RPMI7951 (cell line): Measurements from ENCODE around the gene MN1. TPM values are rescaled to one million over a fixed set of nuclear protein-coding genes. Genes with fewer than 3 reads are reported as not detected.

Experiments
- DNase-seq: peaks from one replicate; pipeline ENCODE4 v3.0.0-alpha.2; 2012; ENCODE audit warnings: low read depth
- total RNA-seq: library from RNA; depleted of rRNA; stranded (reverse); fragments of >200 nt; shearing (Covaris generic); gene quantifications from 2 replicates; pipeline ENCODE4 v1.2.3, GENCODE V29; 2014; rRNA removed

The MN1 gene
- total RNA-seq = 1.5 and 1.7 TPM in 2 replicates

DNA sequence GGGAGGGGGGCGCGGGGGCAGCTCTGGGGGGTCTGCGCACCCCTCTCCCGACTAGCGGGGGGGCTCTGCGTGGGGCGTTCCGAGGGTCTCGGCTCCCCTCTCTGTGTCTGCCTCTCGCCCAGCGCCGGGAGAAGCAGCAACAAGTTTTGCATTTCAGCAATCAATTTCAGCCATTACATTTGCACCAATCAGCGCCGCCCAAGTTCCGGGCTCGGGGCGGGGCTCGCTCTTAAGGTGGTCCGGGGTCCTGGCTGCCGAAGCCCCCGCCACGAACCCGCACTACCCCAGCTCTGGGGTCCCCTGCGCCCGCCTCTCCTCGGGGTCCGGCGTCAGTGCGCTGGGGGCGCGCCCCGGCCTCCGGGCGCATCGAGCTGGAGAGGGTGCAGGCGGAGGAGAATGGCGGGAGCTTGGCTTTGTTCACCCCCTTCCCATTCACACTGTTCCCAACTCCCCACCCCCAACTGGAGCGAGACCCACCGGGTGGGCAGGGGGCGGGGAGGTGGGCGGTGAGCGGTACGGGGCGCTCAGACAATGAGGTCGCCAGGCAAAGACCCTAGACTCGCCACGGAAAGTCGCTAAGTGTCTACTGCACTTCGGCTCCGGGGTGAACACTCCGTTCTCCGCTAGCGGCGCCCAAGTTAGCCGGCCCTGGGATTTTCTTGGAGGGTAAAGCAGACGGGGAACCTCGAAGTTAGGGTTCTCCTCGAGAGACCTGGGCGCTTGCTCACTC is at the start of gene MN1:
TSS of gene MN1 (minus strand) at position 141 of the 730 bp plus-strand sequence. CDS start 1,213 bp downstream, outside the sequence.
- DNase-seq = no peak

DNA sequence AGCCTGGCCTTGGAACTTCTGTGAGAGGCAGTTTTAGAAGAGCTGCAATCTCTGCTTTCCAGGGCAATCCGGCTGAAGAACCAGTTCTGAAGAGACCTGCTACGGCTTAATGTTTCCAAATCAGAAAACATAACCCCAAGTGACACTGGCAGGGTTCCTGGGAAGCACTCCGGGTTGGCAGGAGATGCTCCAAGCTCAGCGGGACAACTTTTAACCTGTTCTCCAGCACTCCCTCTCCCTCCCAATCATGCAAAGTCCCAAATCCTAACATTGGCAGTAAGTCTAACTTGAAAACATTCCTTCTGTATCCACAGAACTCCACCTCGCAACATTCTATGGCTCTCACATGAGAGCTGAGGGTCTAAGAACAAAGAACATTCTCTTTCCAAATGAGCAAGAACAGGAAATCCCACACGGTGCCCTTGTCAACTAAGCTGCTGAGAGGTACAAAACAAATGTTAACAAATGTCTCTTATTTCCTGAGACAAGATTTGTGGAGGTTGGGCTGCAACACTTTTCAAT is 48.5 kb upstream of the MN1 start:
- DNase-seq = no peak

DNA sequence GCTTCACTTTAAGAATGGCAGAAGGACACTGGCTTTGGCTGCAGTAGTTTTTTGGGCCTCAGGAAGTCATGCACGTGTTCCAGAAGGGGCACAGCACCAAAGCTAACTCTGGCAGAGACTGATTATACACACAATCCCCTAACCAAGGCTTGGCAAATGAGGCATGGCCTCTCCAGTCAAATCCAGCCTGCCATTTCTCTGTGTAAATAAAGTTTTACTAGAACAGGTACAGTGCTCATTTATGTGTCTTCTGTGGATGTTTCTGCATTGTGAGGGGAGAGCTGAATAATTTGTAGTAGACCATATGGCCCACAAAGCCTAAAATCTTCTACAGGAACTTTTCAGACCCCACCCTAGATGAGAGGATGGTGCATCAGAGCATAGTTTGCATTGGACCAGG is 46.4 kb upstream of the MN1 start:
- DNase-seq = no peak

DNA sequence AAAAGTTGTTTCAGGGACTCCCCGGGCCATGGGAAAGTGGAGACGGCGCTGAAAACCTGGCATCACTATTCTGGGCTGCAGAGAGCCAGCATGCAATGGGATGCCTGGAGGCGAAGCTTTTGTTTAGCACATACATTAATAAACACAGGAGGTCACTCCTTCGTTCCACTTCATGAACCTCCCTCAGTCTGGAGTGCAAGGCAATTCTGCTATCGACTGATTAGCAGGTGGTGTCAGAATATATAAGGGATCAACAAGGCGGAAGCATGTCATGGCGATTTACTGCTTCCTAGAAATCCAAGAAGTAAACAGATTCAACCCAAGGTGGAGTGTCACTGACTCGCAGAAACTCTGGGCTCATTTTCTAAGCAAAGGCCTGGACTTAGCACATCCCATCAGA is 45.4 kb upstream of the MN1 start:
- no peak for DNase-seq

DNA sequence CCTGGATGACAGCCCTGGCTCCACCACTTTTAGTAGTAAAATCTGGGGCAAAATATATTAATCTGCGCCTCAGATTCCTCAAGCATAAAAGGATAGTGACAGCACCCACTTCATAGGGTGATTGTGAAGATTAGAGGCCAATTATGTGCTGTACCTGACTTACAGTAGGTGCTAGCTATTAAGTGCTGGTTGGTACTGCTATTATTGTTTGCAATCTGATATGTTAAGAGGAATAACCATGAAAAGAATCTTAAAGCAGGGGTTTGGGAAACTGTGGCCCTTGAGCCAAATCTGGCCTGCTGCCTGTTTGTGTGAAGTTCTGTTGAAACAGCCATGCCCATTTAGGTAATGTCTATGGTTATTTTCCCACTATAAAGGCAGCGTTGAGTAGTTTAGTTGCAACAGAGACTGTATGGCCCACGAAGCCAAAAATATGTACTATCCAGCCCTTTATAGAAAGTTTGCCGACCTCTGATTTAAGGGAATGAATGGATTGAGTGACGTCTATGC is 44.7 kb upstream of the MN1 start:
- no peak for DNase-seq

DNA sequence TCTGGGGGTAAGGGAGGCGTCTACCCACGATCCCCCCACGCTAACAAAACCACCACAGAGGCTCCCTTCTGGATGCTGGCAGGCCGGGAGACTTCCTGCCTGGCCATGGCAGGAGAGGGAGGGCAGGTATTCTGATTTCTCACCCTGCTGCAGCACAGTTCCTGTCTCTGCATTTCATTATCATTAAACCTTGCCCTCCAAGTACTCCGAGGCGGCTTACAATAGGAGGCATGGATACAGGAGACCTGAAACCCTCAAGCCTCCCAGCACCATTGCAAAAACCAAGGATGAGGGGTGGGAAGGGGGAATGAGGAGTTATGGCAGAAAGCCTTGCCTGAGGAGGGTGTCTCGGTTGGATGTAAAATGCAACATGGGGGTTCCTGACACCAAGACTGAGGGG is 44.1 kb upstream of the MN1 start:
- DNase-seq = no peak

DNA sequence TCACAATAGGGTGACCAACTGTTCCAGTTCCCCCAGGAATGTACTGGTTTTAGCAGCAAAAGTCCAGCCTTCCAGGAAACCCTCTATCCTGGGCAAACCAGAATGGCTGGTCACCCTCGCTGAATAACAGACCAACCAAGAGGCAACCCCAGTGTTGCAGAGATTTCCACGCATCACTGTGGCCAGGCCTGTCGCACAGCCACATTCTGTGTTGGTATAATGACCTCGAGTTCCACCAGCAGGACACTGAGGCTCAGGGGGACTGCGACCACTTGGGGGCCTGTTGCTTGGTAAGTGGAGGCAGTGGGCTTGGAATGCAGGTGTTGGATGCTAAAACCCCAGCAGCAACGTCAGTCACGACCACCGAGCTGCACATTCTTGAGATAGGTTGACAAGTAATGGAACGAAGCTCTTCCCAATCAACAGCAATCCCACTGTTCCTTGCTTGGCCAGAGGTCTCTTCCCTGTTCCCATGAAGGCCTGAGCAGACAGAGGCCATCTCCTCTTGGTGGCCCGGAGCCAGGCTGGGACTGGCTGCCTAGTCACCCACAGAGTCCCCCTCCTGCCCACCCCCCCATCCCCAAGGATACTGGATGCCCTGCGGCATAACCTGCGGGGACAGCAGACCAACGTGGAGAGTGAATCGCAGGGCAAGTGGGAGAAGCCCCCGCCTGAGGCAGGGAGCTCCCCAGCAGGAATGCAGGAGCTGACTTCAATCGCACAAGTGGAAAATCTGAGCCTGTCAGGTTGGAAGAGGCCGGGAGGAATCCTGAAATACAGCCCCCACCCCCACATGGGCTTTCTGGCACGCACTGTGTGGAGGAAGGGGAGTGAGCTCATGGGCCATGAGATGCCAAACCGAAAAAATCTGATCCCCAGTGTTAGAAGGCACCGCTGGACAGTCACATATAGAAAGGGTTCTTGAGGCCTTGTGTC is 43.4 kb upstream of the MN1 start:
- no peak for DNase-seq

DNA sequence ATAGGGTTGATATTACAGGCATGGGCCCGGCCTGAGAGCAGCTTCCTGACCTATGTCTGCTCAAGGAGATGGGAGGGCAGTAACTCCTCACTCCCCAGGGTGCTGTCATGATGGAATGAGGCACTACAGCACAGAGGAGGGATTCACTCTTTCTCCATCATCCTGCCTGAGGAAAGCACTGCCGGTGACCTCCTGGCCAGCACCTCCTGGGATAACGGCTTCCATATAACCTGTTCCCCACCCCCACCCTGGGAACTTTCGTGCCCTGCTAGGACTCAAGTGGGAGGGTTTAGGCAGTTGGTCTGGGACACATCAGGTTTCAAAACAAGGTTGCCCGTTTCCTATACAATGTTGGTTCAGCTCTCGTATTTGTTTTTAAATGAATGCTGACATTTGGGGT is 42.7 kb upstream of the MN1 start:
- DNase-seq = no peak

DNA sequence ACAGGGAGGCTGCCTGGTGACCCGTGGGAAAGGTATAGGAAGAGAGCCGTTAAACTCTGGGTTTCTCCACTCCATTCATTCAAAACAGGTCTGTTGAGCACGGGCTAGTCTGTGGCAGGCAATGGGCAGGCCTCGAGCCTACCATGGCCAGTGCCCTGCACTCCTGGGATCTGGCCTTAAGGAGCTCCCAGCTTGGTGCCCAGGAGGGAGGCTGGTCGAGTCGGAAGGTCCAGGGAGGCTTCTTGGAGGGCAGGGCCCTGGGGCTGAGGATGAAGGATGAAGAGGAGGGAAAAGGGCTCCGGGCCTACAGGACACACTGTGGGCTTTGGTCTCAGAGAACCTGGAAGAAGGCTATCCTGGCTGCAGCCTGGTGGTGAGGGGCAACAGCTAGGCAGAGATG is 41.9 kb upstream of the MN1 start:
- DNase-seq = no peak

DNA sequence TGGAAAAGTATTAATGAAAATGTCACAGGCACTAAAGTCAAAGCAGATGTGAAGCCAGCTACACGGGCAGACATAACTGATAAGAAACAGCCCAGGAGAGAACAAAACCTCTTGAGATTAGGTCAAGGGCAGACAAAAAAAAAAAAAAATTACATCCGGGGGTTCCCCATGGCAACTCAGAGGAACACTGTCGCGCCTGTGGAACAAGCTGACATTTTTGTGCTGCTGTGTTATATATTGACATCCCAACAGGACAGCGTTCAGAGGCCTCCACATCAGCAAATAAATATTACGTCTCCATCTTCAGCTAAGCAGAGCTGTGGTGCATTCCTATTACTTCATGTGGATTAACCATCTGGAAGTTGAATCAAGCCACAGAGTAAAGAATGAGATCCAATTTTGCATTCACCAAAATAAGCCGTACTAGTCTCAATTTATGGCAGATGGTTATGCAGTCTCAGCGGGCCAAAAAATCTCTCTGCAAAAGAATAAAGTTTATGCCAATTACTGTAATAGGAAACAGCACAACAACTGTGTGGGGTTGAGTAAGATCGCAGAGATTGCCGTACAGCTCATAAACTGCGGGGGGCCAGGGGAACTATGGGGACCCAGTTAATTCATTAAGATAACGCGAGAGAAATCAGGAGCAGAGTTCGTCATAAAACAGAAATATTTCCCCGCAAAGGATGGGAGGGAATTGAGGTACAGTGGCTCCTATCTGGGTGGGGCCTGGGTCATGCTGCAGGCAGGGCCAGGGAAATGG is 41.3 kb upstream of the MN1 start:
- DNase-seq = no peak

DNA sequence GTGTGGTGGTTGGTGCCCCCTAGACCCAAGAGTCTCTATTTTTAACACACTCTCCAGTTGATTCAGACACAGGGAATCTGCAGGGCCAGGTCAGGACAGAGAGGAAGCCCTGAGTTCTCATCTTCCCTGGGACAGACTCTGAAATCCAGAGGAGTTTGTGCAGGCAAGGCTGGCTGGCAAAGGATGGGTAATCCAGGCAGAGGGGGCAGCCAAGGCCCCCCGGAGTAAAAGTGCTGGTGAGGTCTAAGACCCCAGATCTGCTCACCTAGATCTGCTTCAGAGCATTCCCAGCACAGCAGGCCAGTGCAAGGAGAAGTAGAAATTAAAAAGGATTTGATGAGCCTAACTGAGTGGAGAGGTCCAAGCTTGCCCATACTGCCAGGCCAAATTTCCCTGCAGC is 40.6 kb upstream of the MN1 start:
- no peak for DNase-seq

DNA sequence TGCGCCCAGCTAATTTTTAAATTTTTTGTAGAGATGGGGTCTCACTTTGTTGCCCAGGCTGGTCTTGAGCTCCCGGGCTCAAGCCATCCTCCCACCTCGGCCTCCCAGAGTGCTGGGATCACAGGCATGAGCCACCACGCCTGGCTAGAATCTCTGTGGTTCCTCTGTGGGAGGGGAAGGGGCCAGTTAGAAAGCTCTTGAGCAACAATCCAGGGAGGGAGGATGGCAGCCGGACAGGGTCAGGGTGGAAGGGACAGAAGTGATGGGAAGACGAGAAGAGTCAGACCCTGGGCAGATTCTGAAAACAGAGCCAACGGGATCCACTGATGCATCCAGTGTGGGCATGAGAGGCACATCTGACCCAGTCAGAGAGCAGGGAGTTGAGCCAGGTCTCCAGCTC is 38.9 kb upstream of the MN1 start:
- DNase-seq = no peak

DNA sequence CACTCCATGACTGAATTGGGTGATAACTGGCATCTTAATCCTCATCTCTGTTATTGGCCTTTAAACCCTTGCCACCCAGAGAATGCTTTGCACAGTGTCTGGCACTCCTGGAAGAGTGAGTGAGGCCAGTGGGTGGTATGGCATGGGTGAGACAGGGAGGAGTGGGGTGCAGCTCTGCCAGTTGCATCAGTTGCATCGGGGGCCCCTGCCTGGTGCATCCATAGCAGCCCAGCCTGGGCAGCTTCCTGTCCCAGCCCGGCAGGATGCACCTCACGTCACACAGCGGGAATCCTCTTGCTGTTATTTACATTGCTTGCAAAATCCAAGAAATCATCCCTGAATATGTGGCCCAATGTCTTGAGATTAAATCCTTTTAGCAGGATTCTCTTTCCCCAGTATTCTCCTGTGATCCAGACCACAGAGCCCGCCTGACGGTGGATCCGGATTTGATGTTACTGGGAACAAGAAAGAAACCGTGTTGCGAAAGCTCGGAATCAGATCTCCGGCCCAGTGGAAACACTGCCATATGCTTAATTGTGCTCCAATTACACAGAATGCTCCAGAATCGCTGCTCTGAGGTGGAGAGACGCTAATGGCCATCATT is 37.6 kb upstream of the MN1 start:
- DNase-seq = no peak

DNA sequence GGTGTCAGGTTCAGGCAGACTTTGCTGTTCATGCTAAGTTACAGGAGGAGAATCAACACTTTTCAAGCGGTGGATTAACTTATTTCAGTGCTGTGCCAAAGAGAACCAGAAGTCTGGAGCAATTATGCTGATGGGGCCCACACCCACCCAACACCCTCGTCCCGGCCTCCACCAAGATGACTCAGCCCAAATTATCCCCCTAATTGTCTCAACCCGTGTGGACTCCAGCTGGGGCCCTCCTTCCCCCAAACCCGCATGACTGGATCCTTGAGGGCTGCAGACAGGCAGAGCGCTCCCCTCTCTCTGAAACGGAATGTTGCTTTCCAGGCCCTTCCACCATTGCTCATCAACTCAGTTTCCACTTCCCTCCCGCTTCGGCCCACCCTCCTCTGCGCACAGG is 34.6 kb upstream of the MN1 start:
- peak; percentile 15 for DNase-seq

DNA sequence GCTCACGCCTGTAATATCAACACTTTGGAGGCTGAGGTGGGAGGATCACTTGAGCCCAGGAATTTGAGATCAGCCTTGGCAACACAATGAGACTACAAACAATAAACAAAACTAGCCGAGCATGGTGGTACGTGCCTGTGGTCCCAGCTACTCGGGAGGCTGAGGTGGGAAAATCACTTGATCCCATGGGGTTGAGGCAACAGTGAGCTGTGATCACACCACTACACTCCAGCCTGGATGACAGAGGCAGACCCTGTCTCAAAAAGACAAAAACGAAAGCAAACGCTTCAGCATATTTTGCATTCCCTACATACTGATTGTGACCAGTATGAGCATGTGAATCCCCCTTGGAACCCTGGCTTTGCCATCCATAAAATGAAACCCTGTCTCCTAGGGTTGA is 33.9 kb upstream of the MN1 start:
- DNase-seq = no peak

DNA sequence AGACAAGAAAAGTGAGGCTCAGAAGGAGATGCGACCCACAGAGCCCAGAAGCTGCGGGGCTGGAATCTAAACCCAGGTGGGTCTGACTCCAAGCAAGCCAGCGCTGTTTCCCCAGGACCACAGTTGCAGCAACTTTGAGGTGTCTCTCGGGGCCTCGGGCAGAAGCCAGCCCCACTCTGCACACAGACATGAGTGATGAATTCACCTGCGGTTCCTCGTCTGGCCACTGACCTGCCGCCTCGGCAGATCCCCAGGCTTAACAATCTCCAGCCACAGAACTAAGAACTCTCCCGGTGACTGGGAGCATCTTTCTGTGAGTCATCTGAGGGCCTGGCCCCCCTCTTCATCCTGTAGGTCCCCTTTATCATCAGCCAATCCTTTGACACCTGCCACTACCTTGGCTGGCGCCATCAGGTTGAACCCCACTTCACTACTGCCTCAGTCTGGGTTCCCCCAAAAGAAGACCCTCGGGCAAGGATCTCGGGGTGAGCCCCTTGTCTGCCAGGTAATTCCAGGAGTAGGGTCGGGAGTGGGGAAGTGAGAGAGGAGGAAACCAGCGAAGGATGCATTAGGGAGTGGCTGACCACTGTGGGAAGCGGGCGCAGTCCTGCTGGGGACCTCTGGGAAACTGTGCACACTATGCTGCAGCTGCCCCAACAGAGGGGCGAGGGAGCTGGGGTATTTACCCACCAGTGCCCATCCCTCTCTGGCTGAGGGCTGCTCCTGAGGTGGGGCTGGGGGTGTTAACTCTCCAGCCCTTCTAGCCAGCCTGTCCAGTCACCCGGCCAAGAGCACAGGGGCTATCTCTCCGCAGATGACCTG is 33.0 kb upstream of the MN1 start:
- no peak for DNase-seq

DNA sequence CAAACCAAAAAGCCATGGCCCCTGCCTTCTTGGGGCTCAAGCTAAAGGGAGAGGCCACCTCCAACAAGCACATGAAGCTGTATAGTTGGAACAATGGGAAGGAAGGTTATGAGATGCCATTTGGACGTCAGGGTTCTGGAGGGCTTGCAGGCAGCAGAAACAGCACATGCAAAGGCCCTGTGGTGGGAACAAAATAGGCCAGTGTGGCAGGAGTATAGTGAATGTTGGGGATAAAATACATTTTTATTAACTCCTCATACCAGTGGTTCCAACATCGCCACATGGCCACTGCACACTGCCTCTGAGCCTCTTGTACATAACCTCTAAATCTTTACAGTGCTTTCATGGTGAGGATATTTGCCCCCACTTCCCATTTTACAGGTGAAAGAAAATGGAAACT is 32.2 kb upstream of the MN1 start:
- DNase-seq = no peak

DNA sequence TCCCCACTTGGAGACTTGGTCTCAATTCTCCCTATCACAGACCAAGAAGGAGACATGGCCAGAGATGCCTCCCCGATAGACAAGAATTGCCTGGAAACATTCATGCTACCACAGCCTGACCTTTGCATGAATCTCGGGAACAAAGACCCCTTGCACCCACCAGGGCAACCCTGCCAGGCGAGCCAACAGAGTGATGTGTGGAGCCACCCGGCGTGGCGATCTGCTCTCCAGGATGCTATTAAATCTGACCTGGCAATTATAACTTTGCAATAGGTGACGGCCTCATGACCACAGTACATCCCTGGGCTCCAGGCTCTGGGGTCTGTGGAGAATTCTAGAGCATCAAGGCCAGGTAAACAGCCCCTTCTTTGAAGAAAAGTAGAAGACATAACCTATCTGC is 31.1 kb upstream of the MN1 start:
- DNase-seq = no peak

DNA sequence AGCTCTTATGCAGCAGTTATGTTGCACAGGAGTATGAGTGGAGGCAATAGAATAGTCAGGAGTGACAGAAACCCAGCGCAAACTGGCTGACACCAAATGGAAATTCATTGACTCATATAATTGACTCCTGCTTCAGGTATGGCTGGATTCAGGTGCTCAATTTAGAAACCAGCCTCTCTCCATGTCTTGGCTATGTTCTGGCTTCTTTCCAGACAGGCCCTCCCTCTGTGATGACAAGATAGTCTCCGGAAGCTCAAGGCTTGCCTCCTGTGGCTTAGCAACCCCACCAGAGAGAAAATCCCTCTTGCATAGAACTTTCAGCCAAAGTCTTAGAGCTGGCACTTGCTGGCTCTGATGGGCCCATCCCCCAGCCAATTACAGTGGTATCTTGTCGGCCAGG is 28.1 kb upstream of the MN1 start:
- DNase-seq = no peak
